HepG2 (cell line): ENCODE data around the gene ULBP2.

Experiments
- EP300 ChIP-seq, 3 experiments: sonication (generic) in 1 of 3; formaldehyde crosslinking in 1 of 3; IDR thresholded peaks; 2 replicates each; pipeline versions ENCODE4 v1.5.1 to v1.6.1; 2011 to 2020; ENCODE audit warnings: low read depth in 2 of 3, low read length in 2 of 3, borderline replicate concordance in 1 of 3, improper control_type of control experiment in 1 of 3, mild to moderate bottlenecking in 1 of 3, missing genetic modification reagents in 1 of 3, moderate library complexity in 1 of 3
- FOXK2 ChIP-seq: fragments of 450-650 bp; IDR thresholded peaks from 2 replicates; pipeline ENCODE4 v1.6.1; 2016
- MYC ChIP-seq: sonication (generic); formaldehyde crosslinking; IDR thresholded peaks from 2 replicates; pipeline ENCODE4 v1.9.0; 2021; ENCODE audit warnings: missing genetic modification reagents, borderline replicate concordance
- ZKSCAN1 ChIP-seq: fragments of 150-350 bp; IDR thresholded peaks from 2 replicates; pipeline ENCODE4 v1.6.1; 2014; ENCODE audit warnings: low read length
- ZNF44 ChIP-seq: sonication (generic); formaldehyde crosslinking; IDR thresholded peaks from 2 replicates; pipeline ENCODE4 v1.5.1; 2020; ENCODE audit warnings: mild to moderate bottlenecking, missing genetic modification reagents
- TF ChIP-seq, protein P1 (sequence below): sonication (generic); formaldehyde crosslinking; IDR thresholded peaks from 2 replicates; pipeline ENCODE4 v1.5.0; 2020; ENCODE audit warnings: mild to moderate bottlenecking, missing genetic modification reagents, moderate library complexity

DNA sequence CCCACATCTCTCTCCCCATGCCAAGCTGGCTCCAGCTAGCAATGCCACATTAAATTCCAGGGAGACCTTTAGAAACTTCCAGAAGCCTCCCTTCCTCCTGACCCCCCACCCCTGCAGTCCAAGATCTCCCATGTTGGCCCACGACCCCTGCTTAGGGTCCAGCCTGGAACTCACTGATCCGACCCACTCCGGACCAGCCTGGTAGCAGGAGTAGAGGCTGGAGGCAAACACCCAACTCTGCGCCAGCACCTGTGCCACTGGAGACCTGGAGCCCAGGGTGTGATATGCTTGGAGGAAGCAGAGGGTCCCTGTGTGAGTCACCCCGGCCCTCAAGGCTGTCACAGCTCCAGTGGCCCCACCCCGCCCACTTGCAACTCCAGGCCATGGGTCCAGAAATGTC, 18.7 kb downstream of the ULBP2 start:
- TF ChIP-seq ZKSCAN1 (no peak), MYC (no peak), EP300 (IDR thresholded peaks at IDR 0.05; ENCODE audit: low read depth in 2 of 2, low read length in 2 of 2) (no peak), EP300 (CRISPR knock-in tag; IDR thresholded peaks at IDR 0.05; ENCODE audit: borderline replicate concordance) (no peak), ZNF44 (CRISPR knock-in tag) (no peak), FOXK2 (no peak)
- TF ChIP-seq, protein P1, sequence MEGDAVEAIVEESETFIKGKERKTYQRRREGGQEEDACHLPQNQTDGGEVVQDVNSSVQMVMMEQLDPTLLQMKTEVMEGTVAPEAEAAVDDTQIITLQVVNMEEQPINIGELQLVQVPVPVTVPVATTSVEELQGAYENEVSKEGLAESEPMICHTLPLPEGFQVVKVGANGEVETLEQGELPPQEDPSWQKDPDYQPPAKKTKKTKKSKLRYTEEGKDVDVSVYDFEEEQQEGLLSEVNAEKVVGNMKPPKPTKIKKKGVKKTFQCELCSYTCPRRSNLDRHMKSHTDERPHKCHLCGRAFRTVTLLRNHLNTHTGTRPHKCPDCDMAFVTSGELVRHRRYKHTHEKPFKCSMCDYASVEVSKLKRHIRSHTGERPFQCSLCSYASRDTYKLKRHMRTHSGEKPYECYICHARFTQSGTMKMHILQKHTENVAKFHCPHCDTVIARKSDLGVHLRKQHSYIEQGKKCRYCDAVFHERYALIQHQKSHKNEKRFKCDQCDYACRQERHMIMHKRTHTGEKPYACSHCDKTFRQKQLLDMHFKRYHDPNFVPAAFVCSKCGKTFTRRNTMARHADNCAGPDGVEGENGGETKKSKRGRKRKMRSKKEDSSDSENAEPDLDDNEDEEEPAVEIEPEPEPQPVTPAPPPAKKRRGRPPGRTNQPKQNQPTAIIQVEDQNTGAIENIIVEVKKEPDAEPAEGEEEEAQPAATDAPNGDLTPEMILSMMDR: no peak
